ENCODE data around the gene TNRC6A. TPM values are rescaled to one million over a fixed set of nuclear protein-coding genes. Genes with fewer than 3 reads are reported as not detected.

TNRC6A gene
- total and polyA plus RNA-seq, 9 of the 15 experiments (the other 6 are each of a cell fraction or from before 2014, with no cell fraction given), result 3.4 to 32.1 (median 26.6) TPM

DNA sequence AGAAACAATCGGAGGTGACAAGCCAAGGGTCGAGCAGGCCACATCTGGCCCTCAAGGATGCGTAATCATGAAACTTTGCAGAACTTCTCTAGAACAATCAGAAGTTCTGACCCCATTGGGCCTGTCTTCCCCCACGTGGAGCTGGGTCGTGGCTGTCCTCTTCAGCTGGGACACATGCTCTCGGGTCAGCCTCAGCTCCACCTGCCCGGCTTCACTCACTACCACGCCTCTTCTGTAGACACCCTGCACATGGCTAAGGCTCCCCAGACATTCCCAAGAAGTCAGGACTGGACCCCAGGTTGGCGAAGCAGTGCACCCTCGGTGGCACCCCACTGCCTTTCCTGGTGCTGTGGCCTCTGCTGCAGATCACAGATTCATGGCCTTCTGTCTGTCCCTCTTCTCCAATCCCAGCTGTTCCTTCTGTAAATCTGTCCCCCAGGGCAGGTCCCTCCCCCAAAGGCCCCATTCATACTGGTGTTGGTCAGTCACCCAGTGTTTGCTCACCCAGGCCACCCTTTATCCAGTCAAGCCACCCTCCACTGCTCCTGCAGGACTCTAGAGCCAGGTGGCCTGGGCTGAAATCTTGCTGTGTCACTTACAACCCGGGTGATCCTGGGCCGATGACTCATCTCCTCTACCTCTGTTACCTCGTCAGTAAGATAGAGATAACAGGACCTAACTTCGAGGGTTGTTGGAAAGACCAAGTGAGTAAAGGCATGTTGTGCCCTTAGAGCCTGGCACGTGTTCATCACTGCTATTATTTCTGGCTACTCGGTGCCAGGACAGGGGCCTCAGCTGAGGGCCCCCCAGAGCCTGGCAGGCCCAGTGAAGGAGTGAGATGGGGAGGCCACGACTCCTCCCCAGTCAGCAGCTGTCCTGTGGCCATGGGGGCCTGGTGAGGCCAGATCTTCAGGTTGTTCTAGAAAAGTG, 114.9 kb downstream of the TNRC6A start (continued):
- TF ChIP-seq, protein P1, sequence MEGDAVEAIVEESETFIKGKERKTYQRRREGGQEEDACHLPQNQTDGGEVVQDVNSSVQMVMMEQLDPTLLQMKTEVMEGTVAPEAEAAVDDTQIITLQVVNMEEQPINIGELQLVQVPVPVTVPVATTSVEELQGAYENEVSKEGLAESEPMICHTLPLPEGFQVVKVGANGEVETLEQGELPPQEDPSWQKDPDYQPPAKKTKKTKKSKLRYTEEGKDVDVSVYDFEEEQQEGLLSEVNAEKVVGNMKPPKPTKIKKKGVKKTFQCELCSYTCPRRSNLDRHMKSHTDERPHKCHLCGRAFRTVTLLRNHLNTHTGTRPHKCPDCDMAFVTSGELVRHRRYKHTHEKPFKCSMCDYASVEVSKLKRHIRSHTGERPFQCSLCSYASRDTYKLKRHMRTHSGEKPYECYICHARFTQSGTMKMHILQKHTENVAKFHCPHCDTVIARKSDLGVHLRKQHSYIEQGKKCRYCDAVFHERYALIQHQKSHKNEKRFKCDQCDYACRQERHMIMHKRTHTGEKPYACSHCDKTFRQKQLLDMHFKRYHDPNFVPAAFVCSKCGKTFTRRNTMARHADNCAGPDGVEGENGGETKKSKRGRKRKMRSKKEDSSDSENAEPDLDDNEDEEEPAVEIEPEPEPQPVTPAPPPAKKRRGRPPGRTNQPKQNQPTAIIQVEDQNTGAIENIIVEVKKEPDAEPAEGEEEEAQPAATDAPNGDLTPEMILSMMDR (IDR thresholded peaks at IDR 0.05 in 2 of 3, conservative IDR thresholded peaks at IDR 0.05 in 1 of 3; ENCODE audit: insufficient read depth in 2 of 3, low read depth in 1 of 3, low read length in 3 of 3), result 0 out of 6 replicates have a peak, but pooled peaks of 1 of the 3 experiments have one; percentile 2
- peak; percentile 98 for TF ChIP-seq PHF21A (IDR thresholded peaks at IDR 0.05; ENCODE audit: borderline replicate concordance, low read depth)
- TF ChIP-seq L3MBTL2 (IDR thresholded peaks at IDR 0.05), result peak; percentile 87
- TF ChIP-seq RAD21 (CRISPR knock-in tag; conservative IDR thresholded peaks at IDR 0.05 in 1 of 2, IDR thresholded peaks at IDR 0.05 in 1 of 2), result no peak
- peak; percentile 56; the same call in 1 of the 2 replicates for TF ChIP-seq MTA3 (IDR thresholded peaks at IDR 0.05; ENCODE audit: borderline replicate concordance)
- TF ChIP-seq, protein P2, sequence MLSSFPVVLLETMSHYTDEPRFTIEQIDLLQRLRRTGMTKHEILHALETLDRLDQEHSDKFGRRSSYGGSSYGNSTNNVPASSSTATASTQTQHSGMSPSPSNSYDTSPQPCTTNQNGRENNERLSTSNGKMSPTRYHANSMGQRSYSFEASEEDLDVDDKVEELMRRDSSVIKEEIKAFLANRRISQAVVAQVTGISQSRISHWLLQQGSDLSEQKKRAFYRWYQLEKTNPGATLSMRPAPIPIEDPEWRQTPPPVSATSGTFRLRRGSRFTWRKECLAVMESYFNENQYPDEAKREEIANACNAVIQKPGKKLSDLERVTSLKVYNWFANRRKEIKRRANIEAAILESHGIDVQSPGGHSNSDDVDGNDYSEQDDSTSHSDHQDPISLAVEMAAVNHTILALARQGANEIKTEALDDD (IDR thresholded peaks at IDR 0.05), result peak; percentile 95
- TF ChIP-seq, protein P3, sequence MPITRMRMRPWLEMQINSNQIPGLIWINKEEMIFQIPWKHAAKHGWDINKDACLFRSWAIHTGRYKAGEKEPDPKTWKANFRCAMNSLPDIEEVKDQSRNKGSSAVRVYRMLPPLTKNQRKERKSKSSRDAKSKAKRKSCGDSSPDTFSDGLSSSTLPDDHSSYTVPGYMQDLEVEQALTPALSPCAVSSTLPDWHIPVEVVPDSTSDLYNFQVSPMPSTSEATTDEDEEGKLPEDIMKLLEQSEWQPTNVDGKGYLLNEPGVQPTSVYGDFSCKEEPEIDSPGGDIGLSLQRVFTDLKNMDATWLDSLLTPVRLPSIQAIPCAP (CRISPR knock-in tag; IDR thresholded peaks at IDR 0.05; ENCODE audit: borderline replicate concordance), result no peak
- no peak for TF ChIP-seq ZKSCAN1 (IDR thresholded peaks at IDR 0.05; ENCODE audit: low read depth, low read length)
- TF ChIP-seq, protein P4, sequence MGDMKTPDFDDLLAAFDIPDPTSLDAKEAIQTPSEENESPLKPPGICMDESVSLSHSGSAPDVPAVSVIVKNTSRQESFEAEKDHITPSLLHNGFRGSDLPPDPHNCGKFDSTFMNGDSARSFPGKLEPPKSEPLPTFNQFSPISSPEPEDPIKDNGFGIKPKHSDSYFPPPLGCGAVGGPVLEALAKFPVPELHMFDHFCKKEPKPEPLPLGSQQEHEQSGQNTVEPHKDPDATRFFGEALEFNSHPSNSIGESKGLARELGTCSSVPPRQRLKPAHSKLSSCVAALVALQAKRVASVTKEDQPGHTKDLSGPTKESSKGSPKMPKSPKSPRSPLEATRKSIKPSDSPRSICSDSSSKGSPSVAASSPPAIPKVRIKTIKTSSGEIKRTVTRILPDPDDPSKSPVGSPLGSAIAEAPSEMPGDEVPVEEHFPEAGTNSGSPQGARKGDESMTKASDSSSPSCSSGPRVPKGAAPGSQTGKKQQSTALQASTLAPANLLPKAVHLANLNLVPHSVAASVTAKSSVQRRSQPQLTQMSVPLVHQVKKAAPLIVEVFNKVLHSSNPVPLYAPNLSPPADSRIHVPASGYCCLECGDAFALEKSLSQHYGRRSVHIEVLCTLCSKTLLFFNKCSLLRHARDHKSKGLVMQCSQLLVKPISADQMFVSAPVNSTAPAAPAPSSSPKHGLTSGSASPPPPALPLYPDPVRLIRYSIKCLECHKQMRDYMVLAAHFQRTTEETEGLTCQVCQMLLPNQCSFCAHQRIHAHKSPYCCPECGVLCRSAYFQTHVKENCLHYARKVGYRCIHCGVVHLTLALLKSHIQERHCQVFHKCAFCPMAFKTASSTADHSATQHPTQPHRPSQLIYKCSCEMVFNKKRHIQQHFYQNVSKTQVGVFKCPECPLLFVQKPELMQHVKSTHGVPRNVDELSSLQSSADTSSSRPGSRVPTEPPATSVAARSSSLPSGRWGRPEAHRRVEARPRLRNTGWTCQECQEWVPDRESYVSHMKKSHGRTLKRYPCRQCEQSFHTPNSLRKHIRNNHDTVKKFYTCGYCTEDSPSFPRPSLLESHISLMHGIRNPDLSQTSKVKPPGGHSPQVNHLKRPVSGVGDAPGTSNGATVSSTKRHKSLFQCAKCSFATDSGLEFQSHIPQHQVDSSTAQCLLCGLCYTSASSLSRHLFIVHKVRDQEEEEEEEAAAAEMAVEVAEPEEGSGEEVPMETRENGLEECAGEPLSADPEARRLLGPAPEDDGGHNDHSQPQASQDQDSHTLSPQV (IDR thresholded peaks at IDR 0.05), result peak; percentile 61; the same call in 1 of the 2 replicates
- no peak for TF ChIP-seq PHF20 (IDR thresholded peaks at IDR 0.05; ENCODE audit: partially characterized antibody)
- TF ChIP-seq JUNB (CRISPR knock-in tag; conservative IDR thresholded peaks at IDR 0.05), result peak; percentile 61; the same call in 1 of the 2 replicates
- TF ChIP-seq CREB1 (IDR thresholded peaks at IDR 0.05), result peak; percentile 31; the same call in 1 of the 2 replicates
- 0 out of 2 replicates have a peak, but pooled peaks have one; percentile 42 for TF ChIP-seq CREB1 (CRISPR knock-in tag; IDR thresholded peaks at IDR 0.05)
- 0 out of 2 replicates have a peak, but pooled peaks have one; percentile 33 for TF ChIP-seq ZC3H11A (IDR thresholded peaks at IDR 0.05; ENCODE audit: low read depth, low read length)
- TF ChIP-seq TAF9B (IDR thresholded peaks at IDR 0.05; ENCODE audit: partially characterized antibody), result peak; percentile 27
- TF ChIP-seq SMC3 (conservative IDR thresholded peaks at IDR 0.05; ENCODE audit: insufficient read depth, low read depth, low read length), result no peak
- peak; percentile 59; the same call in 1 of the 2 replicates for TF ChIP-seq NFE2L1 (tag; IDR thresholded peaks at IDR 0.05; ENCODE audit: borderline replicate concordance, low read depth)
